HepG2 (cell line): ENCODE results near the gene EGR4. TPM values are rescaled to one million over a fixed set of nuclear protein-coding genes. Genes with fewer than 3 reads are reported as not detected.
A peak's percentile ranks its signal among the peaks of the same experiment; 100 is the strongest.

Source experiments
- ATAC-seq: fragments of 200-7000 bp; cut with Tn5 transposase; 3 replicates; pipeline ENCODE4 v1.9.1; 2020; ENCODE audit warnings: mild to moderate bottlenecking, moderate library complexity
- BruUV-seq: library from RNA; stranded (reverse); fragments of 400-500 nt; replicated peaks from 2 replicates; lab custom pipeline; 2021; lab: Mats Ljungman, UMichigan
- CTCF ChIA-PET: fragments of 300-600 bp; formaldehyde crosslinking; extraction: SDS; loops from one replicate; lab custom pipeline; 2021; ENCODE audit warnings: low total read pairs, inconsistent platforms, low intra/inter-chr PET ratio; lab: Yijun Ruan, JAX
- POLR2A ChIA-PET: fragments of 350-600 bp; sonication (Branson Sonifier 250); formaldehyde crosslinking; loops from one replicate; lab custom pipeline; 2020; ENCODE audit warnings: antibody characterized with exemption, inconsistent platforms; lab: Yijun Ruan, JAX
- DNase-seq: peaks from one replicate; pipeline ENCODE4 v3.0.0-alpha.2; 2015; ENCODE audit warnings: low spot score
- FAIRE-seq: peaks from 3 replicates; lab custom pipeline; 2011; peaks lifted over from hg19 to GRCh38; lab: Jason Lieb, UNC
- H2AFZ ChIP-seq: one replicate; pipeline ENCODE4 v1.6.1; 2011; ENCODE audit warnings: low read length, inconsistent platforms
- H3K27ac ChIP-seq: fragments of 300-600 bp; 3 replicates; pipeline ENCODE4 v1.8.0; 2011; ENCODE audit warnings: mixed run types, mild to moderate bottlenecking, mixed read lengths, low read length, inconsistent platforms; ENCODE audit not compliant: insufficient read depth; ENCODE audit errors: extremely low read length
- H3K27me3 ChIP-seq, 2 experiments: fragments of 200-600 bp in 1 of 2; 2 replicates in 1 of 2; 3 replicates in 1 of 2; pipeline versions ENCODE4 v1.6.0 to v1.8.0; 2011; ENCODE audit warnings: low read length in 2 of 2, mild to moderate bottlenecking in 2 of 2, moderate library complexity in 2 of 2, inconsistent platforms in 1 of 2; ENCODE audit not compliant: insufficient read depth in 2 of 2, control insufficient read depth in 1 of 2
- H3K36me3 ChIP-seq, 2 experiments: fragments of 200-600 bp in 1 of 2; replicated peaks in 1 of 2; 2 replicates in 1 of 2; 3 replicates in 1 of 2; pipeline versions ENCODE4 v1.5.1 to v1.8.0; 2011; ENCODE audit warnings: low read length in 2 of 2, inconsistent platforms in 1 of 2; ENCODE audit not compliant: insufficient read depth in 2 of 2, control insufficient read depth in 1 of 2
- H3K4me1 ChIP-seq: 2 replicates; pipeline ENCODE4 v1.5.1; 2012; ENCODE audit warnings: low read length, inconsistent platforms; ENCODE audit not compliant: insufficient read depth
- H3K4me2 ChIP-seq: 2 replicates; pipeline ENCODE4 v1.6.0; 2011; ENCODE audit warnings: low read depth, low read length, inconsistent platforms
- H3K4me3 ChIP-seq, 3 experiments: fragments of 200-600 bp in 1 of 3; sonication (generic), shearing (Covaris generic) in 1 of 3; replicated peaks in 1 of 3; 2 replicates each; pipeline ENCODE4 v1.5.1; 2011 to 2016; ENCODE audit warnings: low read length in 3 of 3, inconsistent platforms in 2 of 3, low read depth in 2 of 3, mild to moderate bottlenecking in 2 of 3, control low read depth in 1 of 3, mixed read lengths in 1 of 3; ENCODE audit not compliant: insufficient read depth in 1 of 3
- H3K79me2 ChIP-seq: one replicate; pipeline ENCODE4 v1.6.1; 2011; ENCODE audit warnings: low read length, inconsistent platforms; ENCODE audit not compliant: insufficient read depth
- H3K9ac ChIP-seq: 2 replicates; pipeline ENCODE4 v1.6.0; 2011; ENCODE audit warnings: mild to moderate bottlenecking, low read depth, low read length, inconsistent platforms; ENCODE audit not compliant: insufficient read depth
- H3K9me3 ChIP-seq: 2 replicates; pipeline ENCODE4 v1.5.1; 2012; ENCODE audit warnings: mild to moderate bottlenecking, low read length
- H4K20me1 ChIP-seq: 2 replicates; pipeline ENCODE4 v1.6.0; 2011; ENCODE audit warnings: inconsistent platforms, mild to moderate bottlenecking, low read length, moderate library complexity; ENCODE audit not compliant: insufficient read depth
- ELF4 ChIP-seq: sonication (generic); formaldehyde crosslinking; IDR thresholded peaks from 2 replicates; pipeline ENCODE4 v1.5.0; 2020; ENCODE audit warnings: missing genetic modification reagents, mild to moderate bottlenecking, moderate library complexity, borderline replicate concordance
- EP300 ChIP-seq, 3 experiments: sonication (generic) in 1 of 3; formaldehyde crosslinking in 1 of 3; IDR thresholded peaks; 2 replicates each; pipeline versions ENCODE4 v1.5.1 to v1.6.1; 2011 to 2020; ENCODE audit warnings: low read depth in 2 of 3, low read length in 2 of 3, borderline replicate concordance in 1 of 3, improper control_type of control experiment in 1 of 3, mild to moderate bottlenecking in 1 of 3, missing genetic modification reagents in 1 of 3, moderate library complexity in 1 of 3
- FOXK2 ChIP-seq: fragments of 450-650 bp; IDR thresholded peaks from 2 replicates; pipeline ENCODE4 v1.6.1; 2016
- GABPB1 ChIP-seq: IDR thresholded peaks from 2 replicates; pipeline ENCODE4 v1.6.1; 2016; ENCODE audit warnings: mild to moderate bottlenecking, missing genetic modification reagents, moderate library complexity, missing compliant biosample characterization
- GMEB1 ChIP-seq: sonication (generic); formaldehyde crosslinking; IDR thresholded peaks from 2 replicates; pipeline ENCODE4 v1.5.1; 2020; ENCODE audit warnings: missing genetic modification reagents, mild to moderate bottlenecking, borderline replicate concordance
- KDM3A ChIP-seq: IDR thresholded peaks from 2 replicates; pipeline ENCODE4 v1.6.1; 2018; ENCODE audit warnings: low read depth, missing compliant biosample characterization
- PAWR ChIP-seq: sonication (generic); formaldehyde crosslinking; IDR thresholded peaks from 2 replicates; pipeline ENCODE4 v1.4.0; 2020; ENCODE audit warnings: missing genetic modification reagents, mild to moderate bottlenecking, borderline replicate concordance
- PAX8 ChIP-seq: sonication (generic); formaldehyde crosslinking; IDR thresholded peaks from 2 replicates; pipeline ENCODE4 v1.8.0; 2022; ENCODE audit warnings: mild to moderate bottlenecking, missing genetic modification reagents, borderline replicate concordance
- POLR2A ChIP-seq, 2 experiments: IDR thresholded peaks; 2 replicates each; pipeline ENCODE4 v1.6.1; 2011; ENCODE audit warnings: low read depth in 2 of 2, low read length in 2 of 2, mild to moderate bottlenecking in 1 of 2, moderate library complexity in 1 of 2; ENCODE audit not compliant: insufficient read depth in 1 of 2
- SNAPC2 ChIP-seq: sonication (generic); formaldehyde crosslinking; IDR thresholded peaks from 2 replicates; pipeline ENCODE4 v1.8.1; 2022; ENCODE audit warnings: mild to moderate bottlenecking, missing genetic modification reagents
- ZNF576 ChIP-seq: sonication (generic); formaldehyde crosslinking; IDR thresholded peaks from 2 replicates; pipeline ENCODE4 v1.4.0; 2020; ENCODE audit warnings: mild to moderate bottlenecking, missing genetic modification reagents
- ZNF619 ChIP-seq: sonication (generic); formaldehyde crosslinking; IDR thresholded peaks from 2 replicates; pipeline ENCODE4 v1.4.0; 2020; ENCODE audit warnings: mild to moderate bottlenecking, missing genetic modification reagents
- ZNF749 ChIP-seq: sonication (generic); formaldehyde crosslinking; IDR thresholded peaks from 2 replicates; pipeline ENCODE4 v1.8.0; 2022; ENCODE audit warnings: mild to moderate bottlenecking, missing genetic modification reagents, moderate library complexity, borderline replicate concordance
- WGBS: methylation state at CpG from one replicate; pipeline ENCODE4 v1.1.6; 2017; ENCODE audit warnings: low lambda C conversion rate; 5-methylcytosine and 5-hydroxymethylcytosine counted together
- in situ Hi-C: cut with HindIII; loops from 2 replicates; pipeline ENCODE4 v1.10.0; 2017; ENCODE audit warnings: low pct_unique_long_range_greater_than_20kb; ENCODE audit not compliant: extremely low pct_ligation_motif_present
- intact Hi-C: fragments of 100-400 bp; cut with micrococcal nuclease; formaldehyde crosslinking; loops from one replicate; pipeline ENCODE4 v1.10.0; 2022; ENCODE audit not compliant: unreplicated experiment
- polyA plus RNA-seq, 8 experiments: library from polyadenylated mRNA; depleted of rRNA in 3 of 8; stranded (reverse) in 7 of 8; unstranded in 1 of 8; fragments of >200 nt; fragmentation: Illumina TruSeq in 4 of 8; extraction: Trizol in 4 of 8; gene quantifications; 2 replicates each; pipeline versions ENCODE4 v1.2.1 to v1.2.3, GENCODE V29; 2011 to 2016; ENCODE audit warnings: low read depth in 4 of 8, missing spikeins in 1 of 8, mixed read lengths in 1 of 8; ENCODE audit not compliant: insufficient read depth in 1 of 8
- total RNA-seq, 5 experiments: library from RNA; depleted of rRNA; stranded (reverse); fragments of >200 nt; fragmentation: Illumina TruSeq; extraction: Trizol; gene quantifications; 2 replicates each; pipeline ENCODE4 v1.2.3, GENCODE V29; 2016; ENCODE audit warnings: low read depth in 1 of 5
- TF ChIP-seq, protein P1 (sequence below): sonication (generic); formaldehyde crosslinking; conservative IDR thresholded peaks from 2 replicates; pipeline ENCODE4 v1.4.0; 2020; ENCODE audit warnings: missing genetic modification reagents
- TF ChIP-seq, protein P2 (sequence below): sonication (generic); formaldehyde crosslinking; IDR thresholded peaks from 2 replicates; pipeline ENCODE4 v1.9.0; 2021; ENCODE audit warnings: missing genetic modification reagents, borderline replicate concordance

EGR4 gene
- total and polyA plus RNA-seq, 2 of the 13 experiments (the other 11 are each of a cell fraction or from before 2014, with no cell fraction given): not detected

DNA sequence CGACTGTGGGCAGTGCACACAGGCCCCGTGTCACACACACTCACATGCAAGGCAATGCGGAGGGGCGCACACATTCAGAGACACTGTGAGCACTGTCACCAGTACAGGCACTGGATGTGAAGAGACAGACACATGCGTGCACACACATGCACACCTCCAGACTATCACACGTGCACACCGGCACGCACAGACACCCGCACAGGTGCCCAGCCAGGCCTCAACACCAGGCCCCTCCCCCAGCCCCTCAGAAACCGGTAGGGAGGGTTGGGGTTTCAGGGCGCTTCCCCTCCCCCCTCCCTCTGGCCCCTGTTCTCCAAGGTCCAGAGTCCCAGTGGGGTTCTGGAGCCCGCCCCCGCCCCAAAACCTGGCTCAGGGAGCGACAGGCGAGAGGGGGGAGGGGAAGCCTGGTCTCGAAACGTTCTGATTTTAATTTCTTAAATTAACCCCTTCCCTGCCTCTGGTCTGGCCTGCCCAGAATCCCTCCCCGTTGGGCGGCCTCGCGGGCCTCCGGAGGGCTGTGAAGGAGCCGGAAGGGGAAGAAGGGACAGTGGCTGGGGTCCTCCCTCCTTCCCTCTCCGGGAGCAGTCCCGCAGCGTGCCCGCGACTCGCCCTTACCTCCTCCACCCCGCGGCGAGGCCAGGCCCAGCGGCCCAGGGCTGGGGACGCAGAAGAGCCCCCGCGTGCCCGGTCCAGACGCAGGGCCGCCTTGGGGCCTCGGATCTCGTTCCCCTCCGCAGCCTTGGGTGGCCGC, 9.6 kb downstream of the EGR4 start (continued):
- TF ChIP-seq PAX8 (CRISPR knock-in tag) (peak; percentile 88; the same call in 1 of the 2 replicates), KDM3A (0 out of 2 replicates have a peak, but pooled peaks have one; percentile 6), ZNF749 (CRISPR knock-in tag) (no peak), ZNF619 (CRISPR knock-in tag) (no peak; the same call in 1 of the 2 replicates), SNAPC2 (peak; percentile 60; the same call in 1 of the 2 replicates), PAWR (CRISPR knock-in tag) (0 out of 2 replicates have a peak, but pooled peaks have one; percentile 31), POLR2A (IDR thresholded peaks at IDR 0.05; ENCODE audit: insufficient read depth in 1 of 2, low read depth in 2 of 2, low read length in 2 of 2) (peak in 1 of 2 experiments; percentile 40; a peak in 1 of 4 replicates)
- TF ChIP-seq, protein P1, sequence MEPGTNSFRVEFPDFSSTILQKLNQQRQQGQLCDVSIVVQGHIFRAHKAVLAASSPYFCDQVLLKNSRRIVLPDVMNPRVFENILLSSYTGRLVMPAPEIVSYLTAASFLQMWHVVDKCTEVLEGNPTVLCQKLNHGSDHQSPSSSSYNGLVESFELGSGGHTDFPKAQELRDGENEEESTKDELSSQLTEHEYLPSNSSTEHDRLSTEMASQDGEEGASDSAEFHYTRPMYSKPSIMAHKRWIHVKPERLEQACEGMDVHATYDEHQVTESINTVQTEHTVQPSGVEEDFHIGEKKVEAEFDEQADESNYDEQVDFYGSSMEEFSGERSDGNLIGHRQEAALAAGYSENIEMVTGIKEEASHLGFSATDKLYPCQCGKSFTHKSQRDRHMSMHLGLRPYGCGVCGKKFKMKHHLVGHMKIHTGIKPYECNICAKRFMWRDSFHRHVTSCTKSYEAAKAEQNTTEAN (CRISPR knock-in tag): peak; percentile 53; the same call in 1 of the 2 replicates

- DNase-seq (no peak), FAIRE-seq (peak; percentile 53), ATAC-seq (peak; percentile 14)
- Histone ChIP-seq H3K27me3 (no peaks in the 10 kb centered on the region; a peak in 1 of 5 replicates), H3K4me1 (peaks cover 25% of the 10 kb centered on the region), H4K20me1 (no peaks in the 10 kb centered on the region), H3K4me3 (peak overlapping the region; percentile 61 to 87 (median 85)), H3K9ac (peak overlapping the region; percentile 74), H3K36me3 (no peaks in the 10 kb centered on the region), H3K9me3 (no peaks in the 10 kb centered on the region), H2AFZ (no peak overlapping the region), H3K4me2 (peak overlapping the region; percentile 98), H3K79me2 (peaks cover 8% of the 10 kb centered on the region), H3K27ac (peak overlapping the region; percentile 50)
- no TSS peak for BruUV-seq
- ChIA-PET POLR2A (no interaction called here), CTCF (no interaction called here)
- intact Hi-C loops (loop anchor here (5.0 kb wide), 1 partner anchor 51 kb away; the partner anchor contains the start of genes CCT7 and PRADC1), in situ Hi-C loops (no loop called here)
- WGBS: 26% methylated on average over 5 of the region's 5 CpGs
- TF ChIP-seq ELF4 (CRISPR knock-in tag): no peak
- TF ChIP-seq ZNF576 (CRISPR knock-in tag): no peak
- TF ChIP-seq GMEB1 (CRISPR knock-in tag): no peak
- TF ChIP-seq EP300 (IDR thresholded peaks at IDR 0.05; ENCODE audit: low read depth in 2 of 2, low read length in 2 of 2): no peak
- TF ChIP-seq EP300 (CRISPR knock-in tag; IDR thresholded peaks at IDR 0.05; ENCODE audit: borderline replicate concordance): no peak
- TF ChIP-seq, protein P2, sequence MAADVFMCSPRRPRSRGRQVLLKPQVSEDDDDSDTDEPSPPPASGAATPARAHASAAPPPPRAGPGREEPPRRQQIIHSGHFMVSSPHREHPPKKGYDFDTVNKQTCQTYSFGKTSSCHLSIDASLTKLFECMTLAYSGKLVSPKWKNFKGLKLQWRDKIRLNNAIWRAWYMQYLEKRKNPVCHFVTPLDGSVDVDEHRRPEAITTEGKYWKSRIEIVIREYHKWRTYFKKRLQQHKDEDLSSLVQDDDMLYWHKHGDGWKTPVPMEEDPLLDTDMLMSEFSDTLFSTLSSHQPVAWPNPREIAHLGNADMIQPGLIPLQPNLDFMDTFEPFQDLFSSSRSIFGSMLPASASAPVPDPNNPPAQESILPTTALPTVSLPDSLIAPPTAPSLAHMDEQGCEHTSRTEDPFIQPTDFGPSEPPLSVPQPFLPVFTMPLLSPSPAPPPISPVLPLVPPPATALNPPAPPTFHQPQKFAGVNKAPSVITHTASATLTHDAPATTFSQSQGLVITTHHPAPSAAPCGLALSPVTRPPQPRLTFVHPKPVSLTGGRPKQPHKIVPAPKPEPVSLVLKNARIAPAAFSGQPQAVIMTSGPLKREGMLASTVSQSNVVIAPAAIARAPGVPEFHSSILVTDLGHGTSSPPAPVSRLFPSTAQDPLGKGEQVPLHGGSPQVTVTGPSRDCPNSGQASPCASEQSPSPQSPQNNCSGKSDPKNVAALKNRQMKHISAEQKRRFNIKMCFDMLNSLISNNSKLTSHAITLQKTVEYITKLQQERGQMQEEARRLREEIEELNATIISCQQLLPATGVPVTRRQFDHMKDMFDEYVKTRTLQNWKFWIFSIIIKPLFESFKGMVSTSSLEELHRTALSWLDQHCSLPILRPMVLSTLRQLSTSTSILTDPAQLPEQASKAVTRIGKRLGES (CRISPR knock-in tag): no peak
- no peak for TF ChIP-seq FOXK2
- no peak for TF ChIP-seq GABPB1 (CRISPR knock-in tag)
Measured at GRCh38 chr2:73282924-73283544, 10.3 kb downstream of the EGR4 start.
